Uterine smooth muscle cell (primary cell): ENCODE data around the gene CAB39. TPM values are rescaled to one million over a fixed set of nuclear protein-coding genes. Genes with fewer than 3 reads are reported as not detected.

Experiments
- total RNA-seq: library from RNA; depleted of rRNA; stranded (reverse); fragments of >200 nt; gene quantifications from 2 replicates; pipeline ENCODE4 v1.2.3, GENCODE V29; 2014

Gene CAB39
- 78.4 and 87.0 TPM in 2 replicates for total RNA-seq

GRCh38 chr2:230712443-230713330 lies at the start of gene CAB39:
CAB39 (plus strand) TSS chr2:230712842; CDS start chr2:230760002, 47,160 bp downstream.

GRCh38 chr2:230864605-230865306 lies 152.1 kb downstream of the CAB39 start, which contains the start of gene ITM2C:
ITM2C (plus strand) TSS chr2:230864942; CDS start chr2:230865026, 84 bp downstream.

Other genes with a start within 250 kb of the CAB39 start
- gene ITM2C, start 152.1 kb downstream of the CAB39 start, total RNA-seq = 81.6 and 106 TPM in 2 replicates
- under 0.01 TPM in 1 of 2 replicates, not detected in the other for gene GPR55, start 212.4 kb downstream of the CAB39 start, total RNA-seq